K562 (cell line): Measurements from ENCODE around the gene SOCS4. TPM values are rescaled to one million over a fixed set of nuclear protein-coding genes. Genes with fewer than 3 reads are reported as not detected.

Source experiments
- ATAC-seq: fragments of 200-7000 bp; cut with Tn5 transposase; 3 replicates; pipeline ENCODE4 v1.9.1; 2020; ENCODE audit warnings: moderate library complexity
- BruUV-seq: library from RNA; stranded (reverse); fragments of 400-500 nt; replicated peaks from 2 replicates; lab custom pipeline; 2021; lab: Mats Ljungman, UMichigan
- CTCF ChIA-PET: fragments of 300-600 bp; formaldehyde crosslinking; extraction: SDS; loops from one replicate; lab custom pipeline; 2021; ENCODE audit warnings: low intra/inter-chr PET ratio; lab: Yijun Ruan, JAX
- POLR2A ChIA-PET: fragments of 300-600, 350-650 bp; sonication (Branson Sonifier 250); formaldehyde crosslinking; extraction: SDS; loops from one replicate; lab custom pipeline; 2021; ENCODE audit warnings: antibody characterized with exemption, inconsistent platforms; lab: Yijun Ruan, JAX
- DNase-seq, 4 experiments: peaks; one replicate each; pipeline versions ENCODE4 v3.0.0 to v3.0.0-alpha.2; 2011 to 2018; ENCODE audit warnings: low spot score in 3 of 4, mixed read lengths in 3 of 4; ENCODE audit errors: extremely low read depth in 1 of 4
- FAIRE-seq: peaks from 2 replicates; lab custom pipeline; 2011; peaks lifted over from hg19 to GRCh38; lab: Jason Lieb, UNC
- H2AFZ ChIP-seq: 2 replicates; pipeline ENCODE4 v1.6.0; 2011; ENCODE audit warnings: low read depth, low read length, control low read depth, inconsistent platforms
- H3K27ac ChIP-seq: fragments of 200-600 bp; 3 replicates; pipeline ENCODE4 v1.8.0; 2011; ENCODE audit warnings: low read depth, mild to moderate bottlenecking, control low read depth, inconsistent platforms, low read length, moderate library complexity, mixed read lengths; ENCODE audit errors: extremely low read depth
- H3K27me3 ChIP-seq, 2 experiments: fragments of 300-600 bp in 1 of 2; 2 replicates in 1 of 2; 3 replicates in 1 of 2; pipeline versions ENCODE4 v1.6.0 to v1.8.0; 2011; ENCODE audit warnings: inconsistent platforms in 2 of 2, low read length in 2 of 2, mild to moderate bottlenecking in 1 of 2, mixed read lengths in 1 of 2, moderate library complexity in 1 of 2; ENCODE audit not compliant: control insufficient read depth in 2 of 2, insufficient read depth in 2 of 2
- H3K36me3 ChIP-seq: fragments of 300-600 bp; 3 replicates; pipeline ENCODE4 v1.8.0; 2011; ENCODE audit warnings: mild to moderate bottlenecking, low read length, inconsistent platforms; ENCODE audit not compliant: control insufficient read depth, insufficient read depth
- H3K4me1 ChIP-seq, 2 experiments: fragments of 200-600 bp in 1 of 2; replicated peaks in 1 of 2; 2 replicates in 1 of 2; 3 replicates in 1 of 2; pipeline versions ENCODE4 v1.5.1 to v1.8.0; 2011; ENCODE audit warnings: inconsistent platforms in 2 of 2, low read length in 2 of 2, mild to moderate bottlenecking in 1 of 2, mixed read lengths in 1 of 2, moderate library complexity in 1 of 2; ENCODE audit not compliant: control insufficient read depth in 2 of 2, insufficient read depth in 2 of 2
- H3K4me2 ChIP-seq: 2 replicates; pipeline ENCODE4 v1.6.1; 2011; ENCODE audit warnings: low read length, control low read depth, inconsistent platforms, mixed read lengths; ENCODE audit not compliant: insufficient read depth
- H3K4me3 ChIP-seq: fragments of 200-600 bp; sonication (generic), shearing (Covaris generic); 2 replicates; pipeline ENCODE4 v1.5.1; 2016; ENCODE audit warnings: control low read depth, inconsistent platforms
- H3K79me2 ChIP-seq: fragments of 200-600 bp; 3 replicates; pipeline ENCODE4 v1.8.0; 2011; ENCODE audit warnings: low read length, inconsistent platforms; ENCODE audit not compliant: control insufficient read depth, insufficient read depth
- H3K9ac ChIP-seq, 2 experiments: 2 replicates each; pipeline versions ENCODE4 v1.6.0 to v1.6.1; 2011; ENCODE audit warnings: low read depth in 2 of 2, low read length in 2 of 2, control low read depth in 1 of 2, inconsistent platforms in 1 of 2, mild to moderate bottlenecking in 1 of 2, mixed read lengths in 1 of 2; ENCODE audit not compliant: insufficient read depth in 1 of 2
- H3K9me1 ChIP-seq: one replicate; pipeline ENCODE4 v1.6.0; 2011; ENCODE audit warnings: inconsistent platforms, mild to moderate bottlenecking, low read length, moderate library complexity; ENCODE audit not compliant: control insufficient read depth, insufficient read depth
- H3K9me3 ChIP-seq: replicated peaks from 2 replicates; pipeline ENCODE4 v1.5.1; 2011; ENCODE audit warnings: low read depth, low read length, inconsistent platforms; ENCODE audit not compliant: control insufficient read depth, insufficient read depth
- H4K20me1 ChIP-seq: replicated peaks from 2 replicates; pipeline ENCODE4 v1.6.1; 2011; ENCODE audit warnings: low read length, inconsistent platforms, mixed read lengths; ENCODE audit not compliant: control insufficient read depth, insufficient read depth
- BRD9 ChIP-seq: fragments of 450-650 bp; IDR thresholded peaks from 2 replicates; pipeline ENCODE4 v1.6.1; 2018; ENCODE audit warnings: low read depth; ENCODE audit not compliant: partially characterized antibody
- ELK1 ChIP-seq: sonication (generic); formaldehyde crosslinking; IDR thresholded peaks from 2 replicates; pipeline ENCODE4 v1.8.1; 2022; ENCODE audit warnings: missing genetic modification reagents
- HLTF ChIP-seq: fragments of 450-650 bp; IDR thresholded peaks from 2 replicates; pipeline ENCODE4 v1.6.1; 2016
- ILF3 ChIP-seq: fragments of 450-650 bp; IDR thresholded peaks from 2 replicates; pipeline ENCODE4 v1.6.1; 2018; ENCODE audit warnings: antibody characterized with exemption, mild to moderate bottlenecking, moderate library complexity, borderline replicate concordance
- SRSF3 ChIP-seq: fragments of 200-400 bp; formaldehyde crosslinking; IDR thresholded peaks from 2 replicates; pipeline ENCODE4 v1.6.1; 2016; ENCODE audit warnings: mild to moderate bottlenecking, low read length, moderate library complexity; ENCODE audit not compliant: insufficient read depth
- ZBTB9 ChIP-seq: fragments of 450-650 bp; formaldehyde crosslinking; IDR thresholded peaks from 2 replicates; pipeline ENCODE4 v1.4.0; 2020; ENCODE audit warnings: mild to moderate bottlenecking, moderate library complexity
- WGBS: fragments of 100-300 bp; shearing (Covaris generic); methylation state at CpG from one replicate; pipeline ENCODE4 v1.1.6; 2016; ENCODE audit warnings: low coverage, mixed read lengths; ENCODE audit not compliant: insufficient coverage; ENCODE audit errors: missing lambda C conversion rate; 5-methylcytosine and 5-hydroxymethylcytosine counted together
- in situ Hi-C: fragments of 300-500 bp; cut with MboI; formaldehyde crosslinking; loops from 4 replicates; pipeline ENCODE4 v1.15.0; 2018; ENCODE audit warnings: inconsistent platforms, mixed read lengths
- intact Hi-C: fragments of 100-400 bp; cut with micrococcal nuclease; formaldehyde crosslinking; loops from 2 replicates; pipeline ENCODE4 v1.14.2; 2022
- polyA plus RNA-seq, 8 experiments: library from polyadenylated mRNA; depleted of rRNA in 4 of 8; stranded (reverse) in 5 of 8; unstranded in 3 of 8; fragments of >200 nt; fragmentation: Nextera tagmentation in 2 of 8; fragmentation: Illumina TruSeq in 1 of 8; extraction: Ambion mirVana in 2 of 8; extraction: Trizol in 1 of 8; gene quantifications; 2 replicates each; pipeline versions ENCODE4 v1.2.1 to v1.2.3, GENCODE V29; 2011 to 2014; ENCODE audit warnings: inconsistent platforms in 1 of 8, missing spikeins in 1 of 8
- total RNA-seq, 7 experiments: library from RNA; depleted of rRNA in 6 of 7; stranded (reverse); fragments of >200 nt in 6 of 7; fragmentation: Illumina TruSeq in 2 of 7; extraction: Trizol in 2 of 7; gene quantifications; 2 replicates each; pipeline versions ENCODE4 v1.2.1 to v1.2.3, GENCODE V29; 2011 to 2021; ENCODE audit warnings: low replicate concordance in 1 of 7
- TF ChIP-seq, protein P1 (sequence below), 2 experiments: fragments of 450-650 bp; IDR thresholded peaks; 2 replicates each; pipeline ENCODE4 v1.6.1; 2016
- TF ChIP-seq, protein P2 (sequence below): IDR thresholded peaks from 2 replicates; pipeline ENCODE4 v1.6.1; 2014; ENCODE audit warnings: antibody characterized with exemption
- TF ChIP-seq, protein P3 (sequence below): fragments of 450-650 bp; IDR thresholded peaks from 2 replicates; pipeline ENCODE4 v1.7.1; 2018; ENCODE audit warnings: mild to moderate bottlenecking, low read depth; ENCODE audit not compliant: partially characterized antibody
- TF ChIP-seq, protein P4 (sequence below): sonication (generic); formaldehyde crosslinking; IDR thresholded peaks from 2 replicates; pipeline ENCODE4 v1.9.0; 2022; ENCODE audit warnings: mild to moderate bottlenecking, missing genetic modification reagents

Gene SOCS4
- total and polyA plus RNA-seq, 9 of the 15 experiments (the other 6 are each of a cell fraction or from before 2014, with no cell fraction given) = 2.6 to 12.7 (median 9.7) TPM

DNA sequence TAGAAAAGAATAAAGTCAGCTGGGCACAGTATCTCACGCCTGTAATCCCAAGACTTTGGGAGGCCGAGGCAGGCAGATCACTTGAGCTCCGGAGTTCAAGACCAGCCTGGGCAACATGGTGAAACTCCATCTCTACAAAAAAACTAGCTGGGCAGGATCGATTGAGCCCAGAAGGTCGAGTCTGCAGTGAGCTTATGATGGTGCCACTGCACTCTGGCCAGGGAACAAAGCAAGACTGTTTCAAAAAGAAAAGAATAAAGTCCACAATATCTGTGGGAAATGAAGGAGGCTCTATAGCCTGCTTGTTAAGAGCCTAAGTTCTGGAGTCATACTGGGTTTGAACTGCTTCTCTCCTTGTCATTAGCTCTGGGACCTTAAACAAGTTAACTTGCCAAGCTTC, 32.3 kb downstream of the SOCS4 start:
- Histone ChIP-seq H3K9ac (no peak overlapping the region), H3K27me3 (no peaks in the 10 kb centered on the region), H3K27ac (no peak overlapping the region), H3K9me3 (no peaks in the 10 kb centered on the region), H4K20me1 (no peaks in the 10 kb centered on the region), H3K4me2 (no peak overlapping the region), H3K4me3 (no peak overlapping the region), H3K36me3 (peaks cover 76% of the 10 kb centered on the region), H3K4me1 (peaks cover 0 to 2% of the 10 kb centered on the region in 2 experiments; a peak in 3 of 5 replicates), H3K9me1 (peaks cover 3% of the 10 kb centered on the region), H3K79me2 (peaks cover 71% of the 10 kb centered on the region), H2AFZ (no peak overlapping the region)
- FAIRE-seq = no peak
- DNase-seq = no peak
- intact Hi-C loops = no loop called here
- ChIA-PET CTCF (no interaction called here), POLR2A (interaction anchor here (0.9 to 1.7 kb wide), 4 partner anchors 8 to 22 kb away, joined by 3 to 5 read pairs (median 4); partner anchors contain the start of gene MAPK1IP1L)
- no peak for ATAC-seq
- 94% methylated on average over 5 of the region's 5 CpGs for WGBS
- in situ Hi-C loops = no loop called here
- no TSS peak for BruUV-seq
- TF ChIP-seq, protein P1, sequence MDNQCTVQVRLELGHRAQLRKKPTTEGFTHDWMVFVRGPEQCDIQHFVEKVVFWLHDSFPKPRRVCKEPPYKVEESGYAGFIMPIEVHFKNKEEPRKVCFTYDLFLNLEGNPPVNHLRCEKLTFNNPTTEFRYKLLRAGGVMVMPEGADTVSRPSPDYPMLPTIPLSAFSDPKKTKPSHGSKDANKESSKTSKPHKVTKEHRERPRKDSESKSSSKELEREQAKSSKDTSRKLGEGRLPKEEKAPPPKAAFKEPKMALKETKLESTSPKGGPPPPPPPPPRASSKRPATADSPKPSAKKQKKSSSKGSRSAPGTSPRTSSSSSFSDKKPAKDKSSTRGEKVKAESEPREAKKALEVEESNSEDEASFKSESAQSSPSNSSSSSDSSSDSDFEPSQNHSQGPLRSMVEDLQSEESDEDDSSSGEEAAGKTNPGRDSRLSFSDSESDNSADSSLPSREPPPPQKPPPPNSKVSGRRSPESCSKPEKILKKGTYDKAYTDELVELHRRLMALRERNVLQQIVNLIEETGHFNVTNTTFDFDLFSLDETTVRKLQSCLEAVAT (IDR thresholded peaks at IDR 0.05) = no peak
- no peak for TF ChIP-seq ELK1 (CRISPR knock-in tag)
- TF ChIP-seq, protein P2, sequence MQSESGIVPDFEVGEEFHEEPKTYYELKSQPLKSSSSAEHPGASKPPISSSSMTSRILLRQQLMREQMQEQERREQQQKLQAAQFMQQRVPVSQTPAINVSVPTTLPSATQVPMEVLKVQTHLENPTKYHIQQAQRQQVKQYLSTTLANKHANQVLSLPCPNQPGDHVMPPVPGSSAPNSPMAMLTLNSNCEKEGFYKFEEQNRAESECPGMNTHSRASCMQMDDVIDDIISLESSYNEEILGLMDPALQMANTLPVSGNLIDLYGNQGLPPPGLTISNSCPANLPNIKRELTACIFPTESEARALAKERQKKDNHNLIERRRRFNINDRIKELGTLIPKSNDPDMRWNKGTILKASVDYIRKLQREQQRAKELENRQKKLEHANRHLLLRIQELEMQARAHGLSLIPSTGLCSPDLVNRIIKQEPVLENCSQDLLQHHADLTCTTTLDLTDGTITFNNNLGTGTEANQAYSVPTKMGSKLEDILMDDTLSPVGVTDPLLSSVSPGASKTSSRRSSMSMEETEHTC = no peak
- TF ChIP-seq, protein P3, sequence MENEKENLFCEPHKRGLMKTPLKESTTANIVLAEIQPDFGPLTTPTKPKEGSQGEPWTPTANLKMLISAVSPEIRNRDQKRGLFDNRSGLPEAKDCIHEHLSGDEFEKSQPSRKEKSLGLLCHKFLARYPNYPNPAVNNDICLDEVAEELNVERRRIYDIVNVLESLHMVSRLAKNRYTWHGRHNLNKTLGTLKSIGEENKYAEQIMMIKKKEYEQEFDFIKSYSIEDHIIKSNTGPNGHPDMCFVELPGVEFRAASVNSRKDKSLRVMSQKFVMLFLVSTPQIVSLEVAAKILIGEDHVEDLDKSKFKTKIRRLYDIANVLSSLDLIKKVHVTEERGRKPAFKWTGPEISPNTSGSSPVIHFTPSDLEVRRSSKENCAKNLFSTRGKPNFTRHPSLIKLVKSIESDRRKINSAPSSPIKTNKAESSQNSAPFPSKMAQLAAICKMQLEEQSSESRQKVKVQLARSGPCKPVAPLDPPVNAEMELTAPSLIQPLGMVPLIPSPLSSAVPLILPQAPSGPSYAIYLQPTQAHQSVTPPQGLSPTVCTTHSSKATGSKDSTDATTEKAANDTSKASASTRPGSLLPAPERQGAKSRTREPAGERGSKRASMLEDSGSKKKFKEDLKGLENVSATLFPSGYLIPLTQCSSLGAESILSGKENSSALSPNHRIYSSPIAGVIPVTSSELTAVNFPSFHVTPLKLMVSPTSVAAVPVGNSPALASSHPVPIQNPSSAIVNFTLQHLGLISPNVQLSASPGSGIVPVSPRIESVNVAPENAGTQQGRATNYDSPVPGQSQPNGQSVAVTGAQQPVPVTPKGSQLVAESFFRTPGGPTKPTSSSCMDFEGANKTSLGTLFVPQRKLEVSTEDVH = no peak
- no peak for TF ChIP-seq ZBTB9 (CRISPR knock-in tag)
- no peak for TF ChIP-seq BRD9
- no peak for TF ChIP-seq HLTF
- TF ChIP-seq, protein P4, sequence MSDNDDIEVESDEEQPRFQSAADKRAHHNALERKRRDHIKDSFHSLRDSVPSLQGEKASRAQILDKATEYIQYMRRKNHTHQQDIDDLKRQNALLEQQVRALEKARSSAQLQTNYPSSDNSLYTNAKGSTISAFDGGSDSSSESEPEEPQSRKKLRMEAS = no peak
- no peak for TF ChIP-seq ILF3
- no peak for TF ChIP-seq SRSF3
